Thoracic aorta (tissue), 2 donors: ENCODE measurements around the gene NGF. TPM values are rescaled to one million over a fixed set of nuclear protein-coding genes. Genes with fewer than 3 reads are reported as not detected.
A peak's percentile ranks its signal among the peaks of the same experiment; 100 is the strongest.

Experiments
- ATAC-seq: fragments of 150-250 bp; one replicate; pipeline ENCODE4 v1.8.0; 2017; ENCODE audit warnings: low read depth; ENCODE audit not compliant: insufficient number of reproducible peaks, low FRiP score
- DNase-seq: peaks from one replicate; pipeline ENCODE4 v3.0.0-alpha.2; 2020; ENCODE audit warnings: low spot score
- H3K27ac ChIP-seq, 2 donors: fragments of 200-600 bp; sonication (generic); 1 replicate in 1 of 2; 2 replicates in 1 of 2; pipeline ENCODE4 v1.5.1; 2016; ENCODE audit warnings: mild to moderate bottlenecking in 2 of 2, moderate library complexity in 2 of 2
- H3K27me3 ChIP-seq: fragments of 200-600 bp; sonication (generic); replicated peaks from 2 replicates; pipeline ENCODE4 v1.6.0; 2016; ENCODE audit warnings: mild to moderate bottlenecking; ENCODE audit not compliant: insufficient read depth
- H3K36me3 ChIP-seq: fragments of 200-600 bp; sonication (generic); one replicate; pipeline ENCODE4 v1.5.1; 2016
- H3K4me1 ChIP-seq, 2 donors: fragments of 200-600 bp; sonication (generic); 1 replicate in 1 of 2; 2 replicates in 1 of 2; pipeline versions ENCODE4 v1.5.1 to v1.6.0; 2016; ENCODE audit warnings: low read depth in 2 of 2, mild to moderate bottlenecking in 1 of 2; ENCODE audit not compliant: control insufficient read depth in 1 of 2
- H3K4me3 ChIP-seq: fragments of 200-600 bp; sonication (generic); 2 replicates; pipeline ENCODE4 v1.5.1; 2016; ENCODE audit warnings: mild to moderate bottlenecking
- H3K9me3 ChIP-seq: fragments of 200-600 bp; sonication (generic); 2 replicates; pipeline ENCODE4 v1.5.1; 2016
- CTCF ChIP-seq: fragments of 200-600 bp; sonication (generic); IDR thresholded peaks from one replicate; pipeline ENCODE4 v1.5.1; 2019; ENCODE audit warnings: antibody characterized with exemption
- total RNA-seq, 2 donors: library from RNA; depleted of rRNA; stranded (reverse); fragments of >200 nt; gene quantifications; one replicate each; pipeline versions ENCODE4 v1.1.0 to v1.2.3, GENCODE V29; 2016

NGF gene
- total RNA-seq, 2 donors from 2014 or later = 21.8 to 25.7 TPM

- TF ChIP-seq CTCF = no peak
- no peaks in the 10 kb centered on the region for H3K27me3 ChIP-seq
- H3K27ac ChIP-seq = no peak overlapping the region
These were observed 36.5 kb downstream of the NGF start for GRCh38 chr1:115301438-115302020.

GRCh38 chr1:115300087-115300876, 37.8 kb downstream of the NGF start:
- Histone ChIP-seq H3K36me3 (no peaks in the 10 kb centered on the region), H3K27me3 (no peaks in the 10 kb centered on the region), H3K9me3 (no peaks in the 10 kb centered on the region), H3K27ac (no peak overlapping the region), H3K4me3 (no peak overlapping the region), H3K4me1 (peaks cover 9 to 32% of the 10 kb centered on the region in 2 donors)
- no peak for ATAC-seq
- no peak for DNase-seq
- TF ChIP-seq CTCF = no peak

More at GRCh38 chr1:115301438-115302020, 36.5 kb downstream of the NGF start:
- Histone ChIP-seq H3K9me3 (no peaks in the 10 kb centered on the region), H3K4me3 (no peak overlapping the region), H3K36me3 (no peaks in the 10 kb centered on the region), H3K4me1 (peaks cover 7 to 32% of the 10 kb centered on the region in 2 donors)
- ATAC-seq (no peak), DNase-seq (no peak)

GRCh38 chr1:115299266-115299665, 38.8 kb downstream of the NGF start:
- no peaks in the 10 kb centered on the region for H3K27me3 ChIP-seq
- no peak for TF ChIP-seq CTCF
- H3K36me3 ChIP-seq = no peaks in the 10 kb centered on the region
- DNase-seq = no peak
- H3K4me1 ChIP-seq = peaks cover 8 to 39% of the 10 kb centered on the region in 2 donors
- H3K9me3 ChIP-seq = no peaks in the 10 kb centered on the region
- H3K4me3 ChIP-seq = no peak overlapping the region
- no peak overlapping the region for H3K27ac ChIP-seq
- no peak for ATAC-seq

- Histone ChIP-seq H3K27me3 (no peaks in the 10 kb centered on the region), H3K4me1 (peaks cover 13 to 49% of the 10 kb centered on the region in 2 donors), H3K4me3 (no peak overlapping the region), H3K36me3 (no peaks in the 10 kb centered on the region), H3K27ac (no peak overlapping the region), H3K9me3 (no peaks in the 10 kb centered on the region)
- no peak for TF ChIP-seq CTCF
- DNase-seq (no peak), ATAC-seq (no peak)
These were observed 41.1 kb downstream of the NGF start for GRCh38 chr1:115296981-115297380.

- H3K9me3 ChIP-seq = no peaks in the 10 kb centered on the region
- TF ChIP-seq CTCF = no peak
- ATAC-seq (no peak), DNase-seq (no peak)
- no peak overlapping the region for H3K4me3 ChIP-seq
- peaks cover 13 to 47% of the 10 kb centered on the region in 2 donors for H3K4me1 ChIP-seq
- peak overlapping the region; percentile 3 to 39 for H3K27ac ChIP-seq
- H3K27me3 ChIP-seq = no peaks in the 10 kb centered on the region
- peaks cover 3% of the 10 kb centered on the region for H3K36me3 ChIP-seq
These were observed 41.9 kb downstream of the NGF start for GRCh38 chr1:115295904-115296696.
